WTC11 (cell line): ENCODE measurements around the gene TEKT3. TPM values are rescaled to one million over a fixed set of nuclear protein-coding genes. Genes with fewer than 3 reads are reported as not detected.

Experiments
- ATAC-seq: fragments of 200-7000 bp; cut with Tn5 transposase; 2 replicates; pipeline ENCODE4 v1.10.0; 2021; ENCODE audit warnings: mild to moderate bottlenecking, moderate library complexity
- CTCF ChIA-PET: fragments of 300-600 bp; sonication (Branson Sonifier 250); formaldehyde crosslinking; loops from one replicate; lab custom pipeline; 2021; ENCODE audit warnings: antibody characterized with exemption; lab: Charles Lee
- POLR2A ChIA-PET: fragments of 350-600 bp; sonication (Branson Sonifier 250); formaldehyde crosslinking; loops from one replicate; lab custom pipeline; 2021; ENCODE audit warnings: antibody characterized with exemption; lab: Charles Lee
- DNase-seq: peaks from one replicate; pipeline ENCODE4 v3.0.0; 2021; ENCODE audit warnings: low spot score
- H3K27ac Mint-ChIP-seq: 2 replicates; pipeline ENCODE4 v1.8.0; 2021; ENCODE audit warnings: mixed read lengths
- H3K27me3 Mint-ChIP-seq: 2 replicates; pipeline ENCODE4 v1.8.0; 2021; ENCODE audit warnings: low read depth, mild to moderate bottlenecking, moderate library complexity, mixed read lengths
- H3K36me3 Mint-ChIP-seq: 2 replicates; pipeline ENCODE4 v1.8.0; 2021; ENCODE audit warnings: mixed read lengths
- H3K4me1 Mint-ChIP-seq: 2 replicates; pipeline ENCODE4 v1.8.0; 2022; ENCODE audit warnings: mixed read lengths
- H3K4me3 Mint-ChIP-seq: 2 replicates; pipeline ENCODE4 v1.8.0; 2021; ENCODE audit warnings: mild to moderate bottlenecking, moderate library complexity, mixed read lengths
- H3K9me3 Mint-ChIP-seq: 2 replicates; pipeline ENCODE4 v1.8.0; 2021; ENCODE audit warnings: mixed read lengths
- AR ChIP-seq: fragments of 250-450 bp; sonication (Bioruptor Pico); IDR thresholded peaks from 2 replicates; pipeline ENCODE4 v1.9.0; 2021; ENCODE audit warnings: mild to moderate bottlenecking
- ATF2 ChIP-seq: sonication (generic); formaldehyde crosslinking; IDR thresholded peaks from 2 replicates; pipeline ENCODE4 v1.8.1; 2022; ENCODE audit warnings: low read depth, missing genetic modification reagents, borderline replicate concordance
- ATF3 ChIP-seq: sonication (generic); formaldehyde crosslinking; conservative IDR thresholded peaks from 2 replicates; pipeline ENCODE4 v1.8.1; 2022; ENCODE audit warnings: mild to moderate bottlenecking, missing genetic modification reagents
- E2F1 ChIP-seq: sonication (generic); formaldehyde crosslinking; IDR thresholded peaks from 2 replicates; pipeline ENCODE4 v1.8.0; 2022; ENCODE audit warnings: mild to moderate bottlenecking, missing genetic modification reagents
- ELF4 ChIP-seq: sonication (generic); formaldehyde crosslinking; IDR thresholded peaks from 2 replicates; pipeline ENCODE4 v1.8.1; 2022; ENCODE audit warnings: low read depth, mild to moderate bottlenecking, moderate library complexity, missing genetic modification reagents
- ERG ChIP-seq: fragments of 250-450 bp; sonication (Bioruptor Pico); IDR thresholded peaks from 2 replicates; pipeline ENCODE4 v1.8.0; 2021; ENCODE audit warnings: mild to moderate bottlenecking
- ETV6 ChIP-seq: sonication (generic); formaldehyde crosslinking; IDR thresholded peaks from 2 replicates; pipeline ENCODE4 v1.8.1; 2022; ENCODE audit warnings: mild to moderate bottlenecking, missing genetic modification reagents
- NFATC4 ChIP-seq: fragments of 250-450 bp; sonication (Bioruptor Pico); IDR thresholded peaks from 2 replicates; pipeline ENCODE4 v1.9.0; 2021; ENCODE audit warnings: mild to moderate bottlenecking
- NFYB ChIP-seq: sonication (generic); formaldehyde crosslinking; conservative IDR thresholded peaks from 2 replicates; pipeline ENCODE4 v1.8.0; 2022; ENCODE audit warnings: low read depth, missing genetic modification reagents
- PREB ChIP-seq: sonication (generic); formaldehyde crosslinking; IDR thresholded peaks from 2 replicates; pipeline ENCODE4 v1.8.1; 2022; ENCODE audit warnings: mild to moderate bottlenecking, missing genetic modification reagents, moderate library complexity, borderline replicate concordance
- PRRX2 ChIP-seq: fragments of 250-450 bp; sonication (Bioruptor Pico); IDR thresholded peaks from 2 replicates; pipeline ENCODE4 v1.8.0; 2021; ENCODE audit warnings: mild to moderate bottlenecking
- SMAD3 ChIP-seq: sonication (generic); formaldehyde crosslinking; IDR thresholded peaks from 2 replicates; pipeline ENCODE4 v1.8.0; 2022; ENCODE audit warnings: missing genetic modification reagents, mild to moderate bottlenecking, borderline replicate concordance
- TP53 ChIP-seq: sonication (generic); formaldehyde crosslinking; IDR thresholded peaks from 2 replicates; pipeline ENCODE4 v1.8.1; 2023; ENCODE audit warnings: mild to moderate bottlenecking, missing genetic modification reagents
- USF1 ChIP-seq: sonication (generic); formaldehyde crosslinking; IDR thresholded peaks from 2 replicates; pipeline ENCODE4 v1.8.0; 2022; ENCODE audit warnings: mild to moderate bottlenecking, missing genetic modification reagents
- USF2 ChIP-seq: sonication (generic); formaldehyde crosslinking; IDR thresholded peaks from 2 replicates; pipeline ENCODE4 v1.8.1; 2023; ENCODE audit warnings: mild to moderate bottlenecking, missing genetic modification reagents, moderate library complexity
- ZBTB21 ChIP-seq: sonication (generic); formaldehyde crosslinking; IDR thresholded peaks from 2 replicates; pipeline ENCODE4 v1.8.1; 2023; ENCODE audit warnings: mild to moderate bottlenecking, missing genetic modification reagents, borderline replicate concordance
- ZBTB43 ChIP-seq: sonication (generic); formaldehyde crosslinking; IDR thresholded peaks from 2 replicates; pipeline ENCODE4 v1.8.1; 2023; ENCODE audit warnings: mild to moderate bottlenecking, missing genetic modification reagents
- ZNF219 ChIP-seq: sonication (generic); formaldehyde crosslinking; IDR thresholded peaks from 2 replicates; pipeline ENCODE4 v1.8.0; 2023; ENCODE audit warnings: missing genetic modification reagents, mild to moderate bottlenecking, borderline replicate concordance
- ZNF281 ChIP-seq: sonication (generic); formaldehyde crosslinking; IDR thresholded peaks from 2 replicates; pipeline ENCODE4 v1.8.0; 2023; ENCODE audit warnings: mild to moderate bottlenecking, missing genetic modification reagents
- total RNA-seq: library from RNA; stranded (reverse); gene quantifications from 3 replicates; pipeline ENCODE4 v1.2.3, GENCODE V29; 2021

Gene TEKT3
- total RNA-seq, 1 experiment from 2014 or later = 3.1 TPM

- no peak for TF ChIP-seq AR (CRISPR knock-in tag)
- TF ChIP-seq NFATC4 (CRISPR knock-in tag) = no peak
- TF ChIP-seq USF1 (CRISPR knock-in tag) = no peak
- no peak for TF ChIP-seq PRRX2 (CRISPR knock-in tag)
- TF ChIP-seq ZBTB43 (CRISPR knock-in tag) = no peak
These were observed 431 bp downstream of the TEKT3 start (continued) for GRCh38 chr17:15340966-15341365.

- no peak for TF ChIP-seq ATF2 (CRISPR knock-in tag)
- no peak for TF ChIP-seq ZNF281
- TF ChIP-seq PRRX2 (CRISPR knock-in tag) = no peak
- TF ChIP-seq PREB = no peak
- no peak for TF ChIP-seq NFATC4 (CRISPR knock-in tag)
- no peak for TF ChIP-seq TP53 (CRISPR knock-in tag)
- ATAC-seq (no peak), DNase-seq (no peak)
- ChIA-PET CTCF (interaction anchor here (1.0 kb wide), 1 partner anchor 168 kb away, joined by 4 read pairs; no protein-coding TSS in a partner anchor), POLR2A (interaction anchor here (1.1 kb wide), 1 partner anchor 10 kb away, joined by 3 read pairs; no protein-coding TSS in a partner anchor)
- no peak overlapping the region for H3K4me3 Mint-ChIP-seq
- peaks cover 28% of the 10 kb centered on the region for H3K4me1 Mint-ChIP-seq
- H3K36me3 Mint-ChIP-seq = peaks cover 27% of the 10 kb centered on the region
- no peak overlapping the region for H3K27ac Mint-ChIP-seq
- H3K9me3 Mint-ChIP-seq = peaks cover 30% of the 10 kb centered on the region
- H3K27me3 Mint-ChIP-seq = peaks cover 32% of the 10 kb centered on the region
These were observed 6.0 kb downstream of the TEKT3 start for GRCh38 chr17:15335446-15335845.

GRCh38 chr17:15334266-15334665 is 7.1 kb downstream of the TEKT3 start:
- Mint-ChIP-seq H3K4me1 (peaks cover 30% of the 10 kb centered on the region), H3K27me3 (peaks cover 20% of the 10 kb centered on the region), H3K27ac (no peak overlapping the region), H3K9me3 (peaks cover 30% of the 10 kb centered on the region), H3K4me3 (no peak overlapping the region), H3K36me3 (peaks cover 27% of the 10 kb centered on the region)
- ATAC-seq (no peak), DNase-seq (no peak)
- POLR2A ChIA-PET = no interaction called here
- CTCF ChIA-PET = no interaction called here
- TF ChIP-seq ETV6 (CRISPR knock-in tag) = no peak
- no peak for TF ChIP-seq ELF4 (CRISPR knock-in tag)
- no peak for TF ChIP-seq ZBTB21 (CRISPR knock-in tag)
- TF ChIP-seq ERG (CRISPR knock-in tag) = no peak
- no peak for TF ChIP-seq NFYB (CRISPR knock-in tag)
- TF ChIP-seq USF2 (CRISPR knock-in tag) = no peak
- TF ChIP-seq ATF3 = no peak
- TF ChIP-seq SMAD3 (CRISPR knock-in tag) = no peak
- TF ChIP-seq TP53 (CRISPR knock-in tag) = no peak
- no peak for TF ChIP-seq ZNF219 (CRISPR knock-in tag)
- TF ChIP-seq E2F1 (CRISPR knock-in tag) = no peak
